Lower leg skin (tissue), 3 donors: ENCODE results near the gene SYCE3.

Source experiments
- POLR2A ChIP-seq, 2 donors: fragments of 450-650 bp; IDR thresholded peaks; one replicate each; pipeline ENCODE4 v1.6.1; 2016 to 2017; ENCODE audit warnings: antibody characterized with exemption in 2 of 2, mild to moderate bottlenecking in 1 of 2, moderate library complexity in 1 of 2
- TF ChIP-seq, protein P1 (sequence below), 3 donors: fragments of 450-650 bp; IDR thresholded peaks; one replicate each; pipeline ENCODE4 v1.5.1; 2016; ENCODE audit warnings: antibody characterized with exemption in 3 of 3, mild to moderate bottlenecking in 3 of 3, moderate library complexity in 2 of 3

GRCh38 chr22:50502096-50502495, 60.6 kb downstream of the SYCE3 start:
- TF ChIP-seq, protein P1, sequence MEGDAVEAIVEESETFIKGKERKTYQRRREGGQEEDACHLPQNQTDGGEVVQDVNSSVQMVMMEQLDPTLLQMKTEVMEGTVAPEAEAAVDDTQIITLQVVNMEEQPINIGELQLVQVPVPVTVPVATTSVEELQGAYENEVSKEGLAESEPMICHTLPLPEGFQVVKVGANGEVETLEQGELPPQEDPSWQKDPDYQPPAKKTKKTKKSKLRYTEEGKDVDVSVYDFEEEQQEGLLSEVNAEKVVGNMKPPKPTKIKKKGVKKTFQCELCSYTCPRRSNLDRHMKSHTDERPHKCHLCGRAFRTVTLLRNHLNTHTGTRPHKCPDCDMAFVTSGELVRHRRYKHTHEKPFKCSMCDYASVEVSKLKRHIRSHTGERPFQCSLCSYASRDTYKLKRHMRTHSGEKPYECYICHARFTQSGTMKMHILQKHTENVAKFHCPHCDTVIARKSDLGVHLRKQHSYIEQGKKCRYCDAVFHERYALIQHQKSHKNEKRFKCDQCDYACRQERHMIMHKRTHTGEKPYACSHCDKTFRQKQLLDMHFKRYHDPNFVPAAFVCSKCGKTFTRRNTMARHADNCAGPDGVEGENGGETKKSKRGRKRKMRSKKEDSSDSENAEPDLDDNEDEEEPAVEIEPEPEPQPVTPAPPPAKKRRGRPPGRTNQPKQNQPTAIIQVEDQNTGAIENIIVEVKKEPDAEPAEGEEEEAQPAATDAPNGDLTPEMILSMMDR (IDR thresholded peaks at IDR 0.05) = no peak
- no peak for TF ChIP-seq POLR2A (IDR thresholded peaks at IDR 0.05)
